GM18502 (cell line): ENCODE measurements around the gene UBR4.

Experiments used
- ATAC-seq: cut with Tn5 transposase; IDR thresholded peaks from one replicate; pipeline ENCODE4 v1.9.1; 2021; ENCODE audit warnings: mild to moderate bottlenecking; ENCODE audit not compliant: unreplicated experiment, poor library complexity

UBR4 gene

DNA sequence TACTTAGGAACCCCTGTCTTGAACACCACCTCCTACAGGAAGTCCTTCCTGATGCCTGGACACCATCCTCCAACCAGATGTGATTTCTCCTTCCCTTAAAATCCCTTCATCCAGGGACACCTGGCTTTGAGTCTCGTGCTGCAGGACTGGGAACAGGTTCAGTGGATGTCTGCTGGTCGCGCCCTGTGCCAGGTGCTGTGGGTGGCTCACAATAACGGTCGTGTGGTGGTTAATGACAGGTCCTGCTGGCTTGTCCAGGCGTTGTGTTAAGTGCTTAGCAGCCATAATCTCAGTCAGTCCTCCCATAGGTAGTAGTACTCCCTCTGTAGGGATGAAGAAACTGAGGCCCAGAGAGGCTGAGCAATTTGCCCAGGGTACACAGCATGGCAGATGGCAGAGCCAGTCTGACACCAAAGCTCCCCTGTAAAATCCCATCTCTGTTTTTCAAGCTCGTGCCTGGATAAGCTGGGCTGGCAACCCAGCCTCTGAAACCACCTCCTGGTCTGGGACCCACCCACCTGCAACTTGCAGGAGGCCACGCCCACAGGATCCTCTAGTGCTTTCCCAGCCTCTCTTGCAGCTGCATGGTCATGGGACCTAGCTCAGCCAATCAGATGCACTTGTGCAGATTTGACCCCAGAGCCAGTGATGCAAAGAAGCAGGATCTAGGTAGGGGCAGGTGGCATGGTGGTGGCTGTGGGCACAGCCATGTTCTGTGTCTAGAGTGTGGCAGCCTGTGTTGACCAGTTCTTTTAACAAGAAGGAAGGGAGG, 147.6 kb downstream of the UBR4 start:
- no peak for ATAC-seq

DNA sequence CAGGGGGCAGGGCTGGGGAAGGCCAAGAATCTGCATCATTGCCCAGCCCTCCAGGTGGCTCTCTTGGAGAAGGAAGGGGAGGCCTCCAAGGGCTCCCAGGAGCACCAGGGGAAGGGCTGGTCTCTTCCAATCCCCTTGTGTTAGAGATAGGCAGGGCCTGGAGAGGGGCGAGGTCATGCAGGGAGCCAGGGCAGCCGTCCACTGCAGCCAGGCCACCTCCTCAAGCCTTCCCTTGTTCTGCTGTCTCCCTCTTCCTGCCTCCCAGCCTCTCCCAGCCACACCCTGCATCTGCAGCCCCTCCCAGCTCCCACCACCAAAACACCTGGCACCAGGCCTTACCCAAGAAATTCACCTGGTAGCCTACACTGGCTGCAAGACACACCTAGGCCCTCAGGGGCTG, 148.3 kb downstream of the UBR4 start:
- ATAC-seq, result no peak

DNA sequence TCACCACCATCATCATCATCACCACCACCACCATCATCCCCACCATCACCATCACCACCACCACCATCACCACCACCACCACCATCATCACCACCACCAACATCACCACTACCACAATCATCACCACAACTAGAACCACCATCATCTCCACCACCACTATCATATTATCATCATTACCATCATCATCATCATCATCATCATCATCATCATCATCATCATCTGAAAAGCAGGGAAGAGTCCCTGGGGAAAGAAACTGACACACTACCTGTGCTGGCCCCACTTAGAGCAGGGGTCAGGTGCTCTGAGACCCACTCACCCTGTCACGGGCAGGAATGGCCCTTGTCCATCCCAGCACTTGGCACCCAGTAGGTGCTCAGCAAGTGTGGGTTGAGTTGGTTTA, 148.7 kb downstream of the UBR4 start:
- ATAC-seq, result no peak

DNA sequence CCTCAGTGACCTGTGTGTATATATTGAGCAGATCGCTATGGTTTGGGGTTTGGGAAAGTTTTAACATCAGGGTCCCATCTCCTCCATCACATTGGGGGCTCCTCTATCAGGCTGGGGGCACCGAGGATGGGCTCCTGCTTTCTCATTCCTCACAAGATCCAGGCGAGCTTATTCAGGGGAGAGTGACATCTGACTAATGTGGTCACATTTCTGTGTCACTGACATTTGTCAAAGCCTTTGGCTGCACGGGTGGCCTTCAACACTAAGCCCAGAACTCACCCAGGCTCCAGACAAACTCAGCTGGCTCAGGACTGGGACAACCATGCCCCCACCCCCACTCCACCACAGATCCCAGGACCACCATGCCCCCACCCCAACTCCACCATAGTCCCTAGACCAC, 150.3 kb downstream of the UBR4 start:
- no peak for ATAC-seq

DNA sequence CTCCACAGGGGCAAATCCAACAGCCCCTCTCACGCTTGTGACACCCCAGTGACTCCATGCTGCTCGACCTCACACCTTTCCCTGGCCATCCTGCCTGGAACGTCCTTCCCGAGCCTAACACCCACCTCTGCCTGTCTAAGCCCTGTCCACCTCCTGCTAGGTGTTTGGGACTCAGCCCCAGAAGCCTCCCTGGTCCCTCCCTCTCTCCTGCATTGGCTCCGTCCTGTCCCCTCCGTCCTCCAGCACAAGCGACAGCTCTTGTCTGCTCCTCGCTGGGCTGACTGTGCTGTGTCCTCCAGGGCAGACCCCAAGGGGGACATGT, 151.6 kb downstream of the UBR4 start:
- no peak for ATAC-seq

DNA sequence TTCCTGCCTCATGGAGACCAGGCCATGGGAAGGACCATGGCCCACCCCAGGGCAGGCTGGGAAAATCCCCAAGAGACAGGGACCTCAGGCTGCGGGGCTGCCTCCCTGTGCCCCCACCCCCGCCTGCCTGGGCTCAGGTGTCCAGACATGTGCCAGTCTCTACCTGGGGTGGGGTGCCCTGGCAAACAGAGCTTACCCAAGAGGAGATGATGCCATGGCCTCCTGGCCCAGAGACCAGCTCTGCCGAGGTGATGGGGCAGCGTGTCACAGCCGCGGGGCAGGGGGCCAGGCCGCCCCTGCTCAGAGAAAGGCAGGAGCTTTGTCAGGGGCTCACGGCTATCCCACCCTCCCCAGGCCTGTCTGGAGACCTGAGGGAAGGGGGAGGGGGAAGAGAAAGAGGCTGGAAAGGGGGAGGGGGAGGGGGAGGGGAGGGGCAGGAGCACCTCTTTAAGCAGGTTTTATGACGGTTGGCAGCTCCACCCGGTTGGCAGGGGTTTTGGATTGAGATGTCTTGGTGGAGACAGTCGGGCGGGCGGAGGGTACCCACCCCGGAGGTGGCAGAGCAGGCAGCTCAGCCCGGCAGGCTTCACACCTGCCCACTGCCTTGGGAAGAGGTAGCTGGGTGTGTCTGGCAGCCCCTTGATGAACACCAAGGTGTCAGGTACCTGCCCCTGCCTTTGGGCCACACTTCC, 152.1 kb downstream of the UBR4 start:
- no peak for ATAC-seq

DNA sequence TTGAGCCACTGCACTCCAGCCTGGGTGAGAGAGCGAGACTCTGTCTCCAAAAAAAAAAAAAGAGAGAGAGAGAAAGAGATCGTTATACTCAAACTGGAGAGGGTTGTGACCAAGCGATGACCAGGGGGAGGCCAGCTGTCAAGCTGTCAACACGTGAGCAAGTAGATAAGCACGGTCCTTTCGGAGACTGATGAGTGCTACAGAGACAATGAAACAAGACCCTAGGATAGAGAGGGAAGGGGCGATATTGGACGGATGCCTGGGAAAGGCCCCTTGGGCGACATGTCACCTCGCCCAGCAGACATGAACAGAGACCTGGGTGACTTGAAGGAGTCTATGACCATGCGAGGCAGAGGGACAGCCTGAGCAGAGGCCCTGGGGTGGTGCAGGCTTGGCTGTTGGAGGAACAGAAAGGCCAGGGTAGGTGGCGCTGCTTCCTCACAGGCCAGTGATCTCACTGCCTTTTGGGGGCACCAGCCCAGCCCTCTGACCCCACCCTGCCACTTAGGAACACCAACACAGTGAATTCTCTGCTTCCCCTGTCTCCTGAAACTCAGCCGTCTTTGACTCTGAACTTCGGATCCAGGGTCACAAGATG, 152.8 kb downstream of the UBR4 start:
- ATAC-seq, result no peak

DNA sequence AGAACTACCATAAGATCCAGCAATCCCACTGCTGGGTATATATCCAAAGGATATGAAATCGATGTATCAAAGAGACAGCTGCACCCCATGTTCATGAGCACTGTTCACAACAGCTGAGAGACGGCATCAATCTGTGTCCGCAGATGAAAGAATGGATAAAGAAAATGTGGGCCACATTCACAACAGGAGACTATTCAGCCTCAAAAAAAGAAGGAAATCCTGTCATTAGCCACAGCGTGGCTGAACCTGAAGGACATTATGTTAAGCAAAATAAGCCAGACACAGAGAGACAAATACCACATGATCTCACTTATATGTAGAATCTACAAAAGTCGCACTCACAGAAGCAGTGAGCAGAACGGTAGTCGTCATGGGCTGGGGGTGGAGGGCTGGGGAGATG, 154.4 kb downstream of the UBR4 start:
- ATAC-seq, result no peak

DNA sequence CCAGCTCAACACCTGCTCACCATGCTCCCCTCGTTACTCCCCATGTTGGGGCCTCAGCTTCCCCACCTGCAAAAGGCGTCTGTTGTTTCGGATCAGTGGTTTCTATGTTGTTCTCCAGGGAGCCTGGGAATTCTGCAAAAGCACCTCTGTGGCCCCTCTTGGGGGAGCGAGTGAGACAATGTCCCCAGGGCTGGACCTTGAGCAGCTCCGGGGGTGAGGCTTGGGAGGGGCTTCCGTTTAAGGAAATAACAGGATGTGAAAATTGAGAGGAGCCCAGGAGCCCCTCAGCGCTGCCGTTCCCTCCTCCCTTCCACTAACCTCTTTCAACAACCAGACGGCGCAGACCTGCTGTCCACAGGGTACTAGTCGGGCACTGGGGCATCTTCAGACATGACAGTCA, 155.1 kb downstream of the UBR4 start:
- ATAC-seq, result no peak

DNA sequence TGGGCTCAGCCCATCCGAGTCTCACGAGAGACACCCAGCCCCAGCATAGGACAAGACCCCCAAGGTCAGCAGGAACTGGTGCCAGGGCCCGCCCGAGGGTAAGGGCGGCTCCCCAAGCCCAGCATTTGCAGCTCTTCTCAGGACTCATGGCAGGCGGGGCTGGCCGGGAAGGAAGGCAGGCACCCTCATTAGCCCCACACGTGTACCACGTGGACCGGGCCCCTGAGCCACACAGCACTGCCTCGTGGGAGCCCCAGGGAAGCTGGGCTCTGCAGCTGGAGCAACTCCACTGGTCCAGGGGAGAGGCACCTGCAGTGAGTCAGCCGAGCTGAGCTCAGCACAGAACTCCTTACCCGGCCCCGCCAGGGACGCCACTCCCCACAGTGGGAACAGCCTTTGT, 155.8 kb downstream of the UBR4 start:
- ATAC-seq, result no peak

DNA sequence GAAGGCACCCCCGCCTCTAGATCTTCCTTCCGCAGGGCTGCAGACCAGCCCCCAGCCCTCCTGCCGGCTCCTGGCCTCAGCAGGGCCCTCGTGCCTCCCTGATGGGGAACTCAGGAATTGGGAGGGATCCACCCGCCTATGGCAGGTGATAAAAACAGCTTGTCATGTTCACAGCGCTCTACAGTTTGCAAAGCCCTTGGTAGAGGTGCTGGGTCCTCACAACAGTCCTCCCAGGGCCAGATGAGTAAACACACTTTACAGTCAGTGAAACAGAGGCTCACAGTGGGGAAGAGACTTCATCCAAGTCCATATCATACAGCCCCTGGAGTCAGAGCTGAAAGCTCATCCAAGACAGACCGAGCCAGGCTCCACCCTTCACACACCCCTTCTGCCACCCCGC, 156.6 kb downstream of the UBR4 start:
- ATAC-seq, result no peak

DNA sequence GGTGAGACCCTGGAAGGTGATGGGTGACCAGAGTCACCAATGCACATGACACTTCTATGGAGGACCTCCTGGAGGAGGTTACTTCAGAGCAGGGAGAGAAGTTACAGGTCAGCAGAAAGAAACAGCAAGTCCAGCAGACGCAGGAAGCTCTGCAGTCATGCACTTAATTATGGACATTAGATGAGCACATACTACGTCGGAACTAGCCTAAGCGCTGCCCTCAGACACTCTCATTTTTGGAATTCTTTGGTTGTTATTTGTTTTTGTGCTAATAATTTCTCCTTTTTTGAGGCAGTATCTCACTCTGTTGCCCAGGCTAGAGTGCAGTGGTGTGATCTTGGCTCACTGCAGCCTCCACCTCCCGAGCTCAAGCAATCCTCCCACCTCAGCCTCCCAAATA, 160.3 kb downstream of the UBR4 start:
- no peak for ATAC-seq

DNA sequence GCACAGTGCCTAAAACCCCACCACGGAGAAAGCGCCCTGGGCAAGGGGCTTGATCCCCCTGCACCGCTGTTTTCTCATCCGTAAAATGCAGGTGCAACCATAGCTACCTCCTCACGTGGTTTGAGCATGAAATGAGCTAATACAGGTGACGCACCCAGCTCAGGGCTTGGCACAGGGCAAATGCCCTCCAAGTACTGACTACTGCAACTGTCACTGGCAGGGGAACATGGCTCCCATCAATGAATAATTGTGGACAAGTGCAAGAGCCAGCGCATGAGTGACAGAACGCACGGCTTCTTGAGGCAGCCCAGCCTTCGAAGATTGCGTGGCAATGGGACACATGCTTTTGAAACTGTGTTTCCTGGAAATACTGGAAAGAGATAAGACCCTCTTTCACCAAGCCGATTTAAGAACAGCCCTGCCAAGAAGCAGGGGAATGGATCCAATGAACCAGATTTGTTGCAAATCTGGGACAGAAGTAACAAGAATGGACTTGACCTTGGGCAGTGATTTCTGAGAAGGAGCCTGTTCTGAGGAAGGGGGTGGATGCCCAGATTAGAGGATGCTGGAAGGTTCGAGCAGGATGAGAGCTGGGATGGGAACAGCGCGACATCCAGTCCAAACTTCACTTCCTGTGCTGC, 160.8 kb downstream of the UBR4 start:
- no peak for ATAC-seq

DNA sequence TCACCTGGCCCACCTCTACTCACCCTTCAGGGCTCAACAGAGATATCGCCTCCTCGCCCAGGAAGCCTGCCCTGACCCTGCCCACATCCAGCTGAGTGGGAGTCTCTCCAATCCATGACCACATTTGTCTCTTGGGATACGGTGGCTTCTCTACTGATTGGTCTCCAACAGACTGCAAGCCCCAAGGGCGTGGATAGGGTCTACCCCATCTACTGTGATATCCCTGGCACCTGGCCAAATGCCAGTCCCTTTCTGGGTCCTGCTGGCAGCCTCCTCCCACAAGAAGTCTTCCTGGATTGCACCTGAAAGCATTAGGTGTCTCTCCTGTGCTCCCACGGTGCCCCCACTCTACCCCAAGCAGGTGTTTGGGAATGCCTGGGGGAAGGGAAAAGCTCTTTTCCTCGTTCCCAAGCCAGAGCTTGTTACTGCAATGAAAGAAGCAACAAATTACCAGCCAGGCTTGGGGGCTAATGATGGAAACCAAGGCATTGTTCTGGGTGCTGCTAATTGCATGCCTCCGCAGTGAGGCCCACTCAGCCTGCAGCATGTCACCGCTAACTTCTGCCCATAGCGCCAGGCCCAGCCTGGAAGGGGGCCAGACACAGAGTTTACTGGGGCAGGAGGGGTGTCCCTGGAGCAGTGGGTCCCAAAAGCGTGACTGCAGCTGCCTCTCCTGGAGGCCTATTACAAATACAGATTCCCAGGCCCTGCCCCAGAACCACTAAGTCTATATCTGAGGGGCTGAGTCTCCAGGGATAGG, 162.9 kb downstream of the UBR4 start:
- ATAC-seq, result no peak

DNA sequence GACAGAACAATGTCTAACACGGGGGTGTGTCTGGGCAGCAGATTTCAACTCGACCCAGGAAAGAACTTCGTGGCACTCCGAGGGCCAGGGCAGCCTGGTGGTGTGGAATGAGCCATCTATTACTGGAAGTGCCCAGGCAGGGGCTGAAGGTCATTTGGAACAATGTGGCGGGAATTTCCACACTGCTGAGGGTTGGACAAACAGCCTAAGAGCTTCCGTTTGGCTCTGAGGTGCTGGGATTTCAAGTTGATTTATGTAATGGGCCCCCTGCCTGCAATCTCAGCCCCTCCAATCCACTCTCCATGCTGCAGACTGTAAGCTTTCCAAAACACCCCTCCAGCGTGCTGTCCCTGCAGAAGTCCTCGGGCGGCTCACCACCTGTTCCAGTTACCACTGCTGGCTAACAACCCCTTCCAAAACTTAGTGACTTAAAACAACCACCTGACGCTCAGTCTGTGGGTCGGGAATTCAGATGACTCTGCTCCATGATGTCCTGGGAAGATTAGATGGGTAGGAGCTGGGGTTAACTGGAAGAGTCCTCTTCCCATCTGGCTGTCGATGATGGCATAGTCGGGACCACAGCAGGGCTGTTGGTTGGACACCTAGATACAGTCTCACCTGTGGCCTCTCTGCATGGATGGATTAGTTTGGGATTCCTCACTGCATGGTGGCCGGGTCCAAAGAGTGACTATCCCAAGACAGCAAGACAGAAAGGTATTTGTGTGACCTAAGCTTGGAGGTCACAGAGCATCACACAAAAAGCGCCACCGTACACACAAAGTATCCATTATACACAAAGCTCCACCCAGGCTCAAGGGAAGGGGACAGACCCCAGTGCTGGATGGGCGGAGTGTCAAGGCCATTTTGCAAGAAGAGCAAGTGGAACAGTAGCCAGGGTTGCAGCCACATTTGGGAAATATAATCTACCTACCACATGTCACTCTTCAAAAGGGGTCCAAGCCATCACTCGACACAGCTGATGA, 163.9 kb downstream of the UBR4 start:
- ATAC-seq, result no peak

DNA sequence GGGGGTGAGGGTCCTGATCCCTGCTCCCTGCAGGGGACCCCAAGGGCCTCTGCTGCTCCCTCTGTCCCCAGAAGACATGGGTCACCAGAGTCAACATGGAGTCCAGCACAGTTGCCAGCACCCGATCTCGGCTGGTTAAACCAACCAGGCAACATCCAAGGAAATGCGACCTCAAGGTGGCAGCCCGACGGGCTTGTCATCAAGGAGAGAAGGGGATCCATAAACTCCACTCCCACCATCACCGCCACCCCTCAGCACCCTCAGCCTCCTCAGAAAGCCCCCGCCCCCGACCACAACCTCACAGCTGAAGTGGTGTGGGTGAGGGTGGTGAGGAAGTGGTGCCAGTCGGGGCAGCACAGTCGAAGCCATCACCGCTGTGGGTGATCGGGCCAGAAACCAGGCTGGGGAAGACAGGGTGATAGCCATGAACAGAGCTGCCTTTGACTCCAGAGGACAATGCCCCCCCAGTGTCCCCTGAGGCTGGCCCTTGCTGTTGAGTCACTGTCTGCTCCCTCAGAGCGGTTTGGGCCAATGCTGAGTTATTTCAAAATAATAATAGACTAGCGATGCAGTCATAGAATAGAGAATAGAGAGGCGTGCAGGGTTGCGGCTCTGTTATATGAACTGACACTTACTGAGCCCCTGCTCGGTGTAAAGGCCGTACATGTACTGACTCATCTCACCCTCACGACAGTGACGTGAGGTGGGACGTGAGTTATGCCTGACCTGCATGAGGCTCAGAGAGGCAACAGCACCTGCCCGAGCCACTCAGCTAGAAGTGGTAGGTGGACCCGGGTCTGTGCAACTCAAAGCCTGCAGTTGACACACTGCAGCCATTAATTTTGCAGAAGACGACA, 164.9 kb downstream of the UBR4 start:
- no peak for ATAC-seq

DNA sequence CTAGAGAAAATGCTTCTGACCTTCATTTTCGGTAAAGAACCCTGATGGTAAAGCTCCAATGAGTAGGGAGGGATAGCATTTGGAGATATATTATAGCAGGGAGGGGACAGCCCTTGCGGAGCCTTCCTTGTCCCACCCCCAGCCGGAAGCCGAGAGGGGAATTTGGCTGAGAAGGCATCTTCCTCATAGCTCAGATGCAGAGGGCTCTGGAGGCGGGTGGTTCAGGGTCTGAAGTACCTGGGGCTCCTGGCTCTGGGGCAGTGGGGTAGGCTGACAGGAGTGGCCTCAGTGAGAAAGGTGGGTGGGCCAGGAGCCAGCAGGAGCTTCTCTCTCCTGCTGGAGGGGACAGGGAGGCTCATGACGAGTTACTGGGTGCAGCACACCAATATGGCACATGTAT, 165.6 kb downstream of the UBR4 start:
- no peak for ATAC-seq

DNA sequence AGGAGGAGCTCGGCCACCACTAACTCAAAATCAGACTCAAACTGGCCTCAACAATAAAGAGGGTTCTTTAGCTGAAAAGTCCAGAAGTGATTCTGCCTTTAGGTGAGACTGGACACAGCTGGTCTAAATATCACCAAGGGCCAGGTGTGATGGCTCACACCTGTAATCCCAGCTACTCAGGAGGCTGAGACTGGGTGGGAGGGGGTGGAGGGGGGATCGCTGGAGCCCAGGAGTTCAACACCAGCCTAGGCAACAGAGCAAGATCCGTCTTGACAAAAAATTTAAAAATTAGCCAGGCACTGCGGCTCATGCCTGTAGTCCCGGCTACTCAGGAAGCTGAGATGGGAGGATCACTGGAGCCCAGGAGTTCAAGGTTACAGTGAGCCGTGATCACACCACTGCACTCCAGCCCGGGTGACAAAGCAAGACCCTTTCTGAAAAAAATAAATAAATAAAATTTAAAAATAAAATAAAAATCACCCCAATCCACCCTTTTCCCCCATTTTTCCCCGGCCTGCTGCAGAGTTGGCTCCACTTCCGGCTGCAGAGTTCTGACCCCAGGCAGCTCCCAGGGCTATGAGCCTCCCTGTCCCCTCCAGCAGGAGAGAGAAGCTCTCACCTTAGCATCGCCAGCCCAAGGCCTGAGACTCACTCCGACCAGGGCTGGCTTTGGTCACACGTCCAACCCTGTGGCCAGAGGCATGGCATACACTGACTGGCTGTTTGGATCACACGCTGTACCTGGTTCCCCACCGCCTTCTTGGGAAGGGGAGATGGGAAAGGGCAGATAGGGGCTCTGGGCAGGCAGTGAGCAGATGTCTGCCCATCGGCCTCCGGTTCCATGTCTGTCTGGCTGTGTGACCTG, 166.3 kb downstream of the UBR4 start:
- no peak for ATAC-seq
